Neutrophil (primary cell): ENCODE data around the gene BPIFA2.

Experiments used
- H3K27ac ChIP-seq: fragments of 200-600 bp; sonication (generic); 2 replicates; pipeline ENCODE4 v1.5.1; 2016; ENCODE audit warnings: mild to moderate bottlenecking, moderate library complexity
- H3K27me3 ChIP-seq: fragments of 200-600 bp; sonication (generic); 2 replicates; pipeline ENCODE4 v1.6.0; 2016; ENCODE audit warnings: mild to moderate bottlenecking
- H3K36me3 ChIP-seq: fragments of 200-600 bp; sonication (generic); 2 replicates; pipeline ENCODE4 v1.5.1; 2017
- H3K4me1 ChIP-seq, 2 experiments: fragments of 200-600 bp in 1 of 2; sonication (generic) in 1 of 2; 1 replicate in 1 of 2; 2 replicates in 1 of 2; pipeline versions ENCODE4 v1.5.1 to v1.6.1; 2013 to 2016; ENCODE audit warnings: low read depth in 1 of 2, low read length in 1 of 2, mild to moderate bottlenecking in 1 of 2, moderate library complexity in 1 of 2; ENCODE audit not compliant: control insufficient read depth in 1 of 2, insufficient read depth in 1 of 2
- H3K4me3 ChIP-seq, 2 experiments: fragments of 200-600 bp in 1 of 2; sonication (generic) in 1 of 2; 1 replicate in 1 of 2; 2 replicates in 1 of 2; pipeline ENCODE4 v1.5.1; 2013 to 2016; ENCODE audit warnings: low read depth in 1 of 2, low read length in 1 of 2, mild to moderate bottlenecking in 1 of 2, moderate library complexity in 1 of 2
- H3K9me3 ChIP-seq: fragments of 200-600 bp; sonication (generic); 2 replicates; pipeline ENCODE4 v1.5.1; 2016
- CTCF ChIP-seq: fragments of 200-600 bp; sonication (generic); IDR thresholded peaks from 2 replicates; pipeline ENCODE4 v1.5.1; 2016; ENCODE audit warnings: antibody characterized with exemption

Gene BPIFA2

GRCh38 chr20:33224399-33224798 is 56.4 kb downstream of the BPIFA2 start:
- no peak overlapping the region for H3K4me3 ChIP-seq
- peaks cover 41% of the 10 kb centered on the region for H3K27me3 ChIP-seq
- H3K36me3 ChIP-seq = no peaks in the 10 kb centered on the region
- TF ChIP-seq CTCF = no peak
- H3K9me3 ChIP-seq = no peaks in the 10 kb centered on the region
- no peak overlapping the region for H3K27ac ChIP-seq
- peaks cover 6 to 7% of the 10 kb centered on the region in 2 experiments for H3K4me1 ChIP-seq

DNA sequence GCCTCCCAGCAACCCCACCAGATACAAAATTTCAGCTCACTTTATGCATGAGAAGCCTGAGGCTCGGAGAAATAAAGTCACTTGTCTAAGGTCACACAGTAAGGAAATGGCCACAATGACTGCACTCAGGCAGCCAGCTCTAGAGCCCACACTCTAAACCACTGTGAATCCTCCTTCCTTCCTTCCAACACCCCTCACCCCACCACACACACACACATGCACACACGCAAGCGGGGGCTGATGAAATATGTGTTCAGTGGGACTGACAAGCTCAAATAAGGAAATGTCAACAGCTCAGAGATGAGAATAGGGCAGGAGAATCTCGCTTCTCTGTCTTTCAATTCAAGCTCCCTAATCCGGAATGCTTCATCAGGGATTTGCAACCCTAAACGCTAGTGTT is 61.9 kb downstream of the BPIFA2 start:
- H3K36me3 ChIP-seq = no peaks in the 10 kb centered on the region
- no peak overlapping the region for H3K4me3 ChIP-seq
- H3K4me1 ChIP-seq = peaks cover 21 to 30% of the 10 kb centered on the region in 2 experiments
- no peaks in the 10 kb centered on the region for H3K9me3 ChIP-seq
- H3K27me3 ChIP-seq = peaks cover 12% of the 10 kb centered on the region
- peak overlapping the region; percentile 50 for H3K27ac ChIP-seq
- TF ChIP-seq CTCF = no peak
